Brain microvascular endothelial cell (primary cell): ENCODE measurements around the gene CFAP119.
A peak's percentile ranks its signal among the peaks of the same experiment; 100 is the strongest.

Source experiments
- DNase-seq: peaks from one replicate; pipeline ENCODE4 v3.0.0-alpha.2; 2020
- H3K27ac ChIP-seq: fragments of 250-450 bp; sonication (Bioruptor Pico); 2 replicates; pipeline ENCODE4 v1.5.1; 2020; ENCODE audit warnings: mild to moderate bottlenecking, moderate library complexity
- H3K27me3 ChIP-seq: fragments of 250-450 bp; sonication (Bioruptor Pico); replicated peaks from 2 replicates; pipeline ENCODE4 v1.5.1; 2020; ENCODE audit warnings: mild to moderate bottlenecking
- H3K36me3 ChIP-seq: fragments of 250-450 bp; sonication (Bioruptor Pico); replicated peaks from 2 replicates; pipeline ENCODE4 v1.5.1; 2020; ENCODE audit warnings: mild to moderate bottlenecking
- H3K4me3 ChIP-seq: 2 replicates; pipeline ENCODE4 v1.5.1; 2011; ENCODE audit warnings: low read depth, mild to moderate bottlenecking, control low read depth, low read length, moderate library complexity
- CTCF ChIP-seq: IDR thresholded peaks from 2 replicates; pipeline ENCODE4 v1.5.1; 2011; ENCODE audit warnings: low read depth, mild to moderate bottlenecking, moderate library complexity, low read length, control low read depth, inconsistent platforms; ENCODE audit errors: missing control alignments
- in situ Hi-C: cut with HindIII; loops from 2 replicates; pipeline ENCODE4 v1.10.0; 2017; ENCODE audit warnings: low sequenced_read_pairs, low pct_ligation_motif_present

The CFAP119 gene

GRCh38 chr16:30721606-30722005 is 40.3 kb downstream of the CFAP119 start:
- peaks cover 87% of the 10 kb centered on the region for H3K36me3 ChIP-seq
- TF ChIP-seq CTCF: no peak

GRCh38 chr16:30721167-30721566 is 40.7 kb downstream of the CFAP119 start:
- no peaks in the 10 kb centered on the region for H3K27me3 ChIP-seq
- no peak for DNase-seq
- H3K36me3 ChIP-seq: peaks cover 89% of the 10 kb centered on the region
- H3K27ac ChIP-seq: no peak overlapping the region
- no peak for TF ChIP-seq CTCF
- in situ Hi-C loops: no loop called here
- no peak overlapping the region for H3K4me3 ChIP-seq

More at GRCh38 chr16:30721606-30722005, 40.3 kb downstream of the CFAP119 start:
- Histone ChIP-seq H3K27me3 (no peaks in the 10 kb centered on the region), H3K4me3 (no peak overlapping the region), H3K27ac (no peak overlapping the region)
- in situ Hi-C loops: no loop called here
- no peak for DNase-seq

- no peak overlapping the region for H3K27ac ChIP-seq
- in situ Hi-C loops: no loop called here
- H3K36me3 ChIP-seq: peaks cover 89% of the 10 kb centered on the region
Observed at GRCh38 chr16:30720694-30721093, 41.2 kb downstream of the CFAP119 start.

GRCh38 chr16:30720086-30720485 is 41.8 kb downstream of the CFAP119 start:
- Histone ChIP-seq H3K36me3 (peaks cover 85% of the 10 kb centered on the region), H3K27me3 (no peaks in the 10 kb centered on the region), H3K4me3 (no peak overlapping the region), H3K27ac (no peak overlapping the region)
- no peak for TF ChIP-seq CTCF
- in situ Hi-C loops: no loop called here
- no peak for DNase-seq

More at GRCh38 chr16:30720694-30721093, 41.2 kb downstream of the CFAP119 start:
- DNase-seq: no peak
- Histone ChIP-seq H3K4me3 (no peak overlapping the region), H3K27me3 (no peaks in the 10 kb centered on the region)
- no peak for TF ChIP-seq CTCF

GRCh38 chr16:30715750-30716445 is 46.0 kb downstream of the CFAP119 start:
- Histone ChIP-seq H3K27ac (peak overlapping the region; percentile 83), H3K4me3 (no peak overlapping the region), H3K27me3 (no peaks in the 10 kb centered on the region), H3K36me3 (peaks cover 81% of the 10 kb centered on the region)
- peak; percentile 84 for DNase-seq
- in situ Hi-C loops: no loop called here
- no peak for TF ChIP-seq CTCF

- Histone ChIP-seq H3K27me3 (no peaks in the 10 kb centered on the region), H3K4me3 (no peak overlapping the region), H3K36me3 (peaks cover 88% of the 10 kb centered on the region), H3K27ac (no peak overlapping the region)
- in situ Hi-C loops: no loop called here
- TF ChIP-seq CTCF: no peak
- DNase-seq: no peak
Observed at GRCh38 chr16:30711712-30712111, 50.1 kb downstream of the CFAP119 start.
